Fibroblast of pulmonary artery (primary cell): Measurements from ENCODE around the gene BBS2.

Experiments used
- DNase-seq: peaks from one replicate; pipeline ENCODE4 v3.0.0-alpha.2; 2010; ENCODE audit warnings: low read depth
- H3K4me3 ChIP-seq: replicated peaks from 2 replicates; pipeline ENCODE4 v1.5.1; 2011; ENCODE audit warnings: low read depth, mild to moderate bottlenecking, control low read depth, low read length, moderate library complexity
- CTCF ChIP-seq: IDR thresholded peaks from 2 replicates; pipeline ENCODE4 v1.5.1; 2011; ENCODE audit warnings: mild to moderate bottlenecking, control low read depth, low read length, inconsistent platforms; ENCODE audit errors: missing control alignments

The BBS2 gene

GRCh38 chr16:56519459-56520250 is at the start of gene BBS2:
BBS2 (minus strand) TSS chr16:56520024; CDS start chr16:56519862, 162 bp downstream.
- peak; percentile 83 for DNase-seq
- TF ChIP-seq CTCF = no peak
- peak within 1 kb of the TSS; percentile 97 for H3K4me3 ChIP-seq

- H3K4me3 ChIP-seq = no peak within 1 kb of the TSS
- DNase-seq = no peak
- TF ChIP-seq CTCF = no peak
Observed at GRCh38 chr16:56564793-56565477, 45.1 kb upstream of the BBS2 start, which contains the start of gene MT4. MT4 (plus strand) TSS chr16:56565073; CDS start chr16:56565129, 56 bp downstream.

- no peak overlapping the region for H3K4me3 ChIP-seq
- DNase-seq = no peak
- TF ChIP-seq CTCF = no peak
Observed at GRCh38 chr16:56561126-56561525, 41.3 kb upstream of the BBS2 start.

- no peak overlapping the region for H3K4me3 ChIP-seq
- no peak for DNase-seq
- TF ChIP-seq CTCF = no peak
Observed at GRCh38 chr16:56560447-56560846, 40.6 kb upstream of the BBS2 start.

GRCh38 chr16:56559109-56559508 is 39.3 kb upstream of the BBS2 start:
- no peak for DNase-seq
- no peak overlapping the region for H3K4me3 ChIP-seq
- TF ChIP-seq CTCF = no peak

- DNase-seq = peak; percentile 29
Observed at GRCh38 chr16:56558024-56558747, 38.4 kb upstream of the BBS2 start.

More at GRCh38 chr16:56558024-56558747, 38.4 kb upstream of the BBS2 start:
- H3K4me3 ChIP-seq = no peak overlapping the region
- TF ChIP-seq CTCF = no peak
